NCI-H460 (cell line): ENCODE data around the gene ZBTB46. TPM values are rescaled to one million over a fixed set of nuclear protein-coding genes. Genes with fewer than 3 reads are reported as not detected.

Experiments used
- DNase-seq: peaks from one replicate; pipeline ENCODE4 v3.0.0-alpha.2; 2016; ENCODE audit warnings: low read depth; ENCODE audit errors: extremely low read depth
- total RNA-seq: library from RNA; depleted of rRNA; stranded (reverse); fragments of >200 nt; shearing (Covaris generic); gene quantifications from 2 replicates; pipeline ENCODE4 v1.2.3, GENCODE V29; 2014

Gene ZBTB46
- total RNA-seq, 1 experiment from 2014 or later = 0.30 TPM

DNA sequence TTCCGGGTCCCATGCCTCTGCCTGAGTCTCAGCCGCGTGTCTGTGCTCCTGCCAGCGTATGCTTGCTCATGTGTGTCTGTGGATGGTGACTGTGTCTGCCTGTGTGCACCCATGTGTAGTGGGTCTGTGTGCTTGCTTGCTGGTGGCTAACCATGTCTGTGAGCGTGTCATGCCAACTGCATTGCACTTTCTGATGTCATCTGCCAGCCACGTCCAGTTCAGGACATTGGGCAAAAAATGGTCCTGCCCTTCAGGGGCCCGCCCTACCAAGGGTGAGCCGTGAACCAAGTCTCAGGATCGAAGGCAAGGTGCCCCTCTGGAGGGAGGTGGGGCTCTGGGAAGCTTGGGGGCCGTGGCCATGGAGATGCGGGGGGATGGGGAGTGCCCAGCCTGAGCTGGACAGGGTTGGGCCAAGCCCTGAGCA lies 9.4 kb upstream of the ZBTB46 start:
- DNase-seq = no peak

DNA sequence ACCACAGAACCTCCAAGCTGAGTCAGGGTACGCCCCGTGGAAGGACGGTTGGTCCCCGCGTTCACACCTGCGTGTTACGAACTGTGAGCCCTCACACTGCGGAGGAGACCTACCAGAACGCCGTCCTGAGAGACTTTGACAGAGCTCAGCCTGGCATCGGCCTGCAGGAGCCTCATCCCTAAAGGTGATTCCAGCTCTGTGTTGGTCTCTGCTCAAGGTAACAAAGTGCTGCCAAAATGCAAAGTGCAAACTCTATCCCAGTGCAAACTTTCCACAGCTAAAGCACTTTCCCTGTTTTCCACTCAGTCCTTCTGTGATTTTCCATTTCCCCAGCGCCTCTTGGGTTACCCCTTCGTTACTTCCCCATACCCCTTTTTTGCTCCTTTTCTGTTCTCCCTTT lies 8.6 kb upstream of the ZBTB46 start:
- DNase-seq = no peak

DNA sequence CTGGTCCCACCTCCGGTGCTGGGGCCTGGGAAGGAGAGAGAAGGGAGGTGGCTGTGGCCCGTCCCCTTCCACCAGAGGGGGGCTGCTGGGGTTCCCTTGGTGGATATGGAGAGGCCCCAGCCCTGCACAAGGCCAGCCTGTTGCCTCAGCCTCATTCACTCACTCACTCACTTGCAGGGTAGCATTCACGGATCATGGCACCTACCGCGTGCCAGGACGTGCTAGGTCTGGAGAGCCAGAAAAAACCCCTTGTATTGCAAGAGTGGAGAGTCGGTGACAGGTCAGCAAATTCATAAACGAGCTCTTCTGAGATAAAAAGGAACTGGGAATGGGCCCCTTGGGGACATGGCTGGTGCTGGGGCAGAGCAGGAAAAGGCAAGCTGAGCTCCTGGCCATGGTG lies 6.4 kb upstream of the ZBTB46 start:
- DNase-seq = no peak

DNA sequence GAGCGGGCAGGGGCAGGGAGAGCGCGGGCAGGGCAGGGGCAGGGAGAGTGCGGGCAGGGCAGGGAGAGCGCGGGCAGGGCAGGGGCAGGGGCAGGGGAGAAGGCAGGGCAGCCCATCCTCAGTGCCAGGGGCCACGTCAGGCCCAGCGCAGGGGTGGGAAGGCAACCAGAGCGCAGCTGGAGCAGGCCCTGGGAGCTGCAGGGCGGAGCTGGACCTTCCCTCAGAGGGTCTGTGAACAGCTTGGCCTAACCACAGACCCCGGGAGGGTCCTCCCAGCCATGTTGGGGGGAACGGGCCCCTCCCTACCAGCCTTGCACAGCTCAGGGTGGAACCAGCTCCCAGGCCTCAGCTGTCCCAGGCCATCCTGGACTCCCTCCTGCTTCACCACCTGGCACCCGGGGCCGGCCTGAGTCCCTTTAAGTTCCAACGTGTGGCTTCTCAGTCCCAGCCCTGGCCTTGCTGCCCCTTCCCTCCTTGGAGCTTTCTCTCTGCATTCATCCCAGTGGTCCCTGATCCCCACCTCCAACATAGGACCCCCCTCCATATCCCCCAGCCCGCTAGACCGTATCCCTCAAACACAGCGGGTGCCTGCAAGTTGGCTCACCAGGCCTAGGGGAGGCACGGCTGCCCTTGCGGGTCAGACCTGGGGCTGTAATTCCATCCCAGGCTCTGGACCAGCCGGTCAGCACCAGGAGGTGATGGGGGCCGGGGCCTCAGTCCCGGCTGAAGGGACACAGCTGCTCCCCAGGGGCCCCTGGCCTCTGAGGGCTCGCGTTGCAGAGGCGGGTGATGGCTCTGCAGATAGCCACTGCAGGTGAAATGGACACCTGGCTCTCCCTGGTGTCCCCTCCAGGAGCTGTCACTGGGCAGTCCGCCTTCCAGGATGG lies 5.6 kb upstream of the ZBTB46 start:
- no peak for DNase-seq

DNA sequence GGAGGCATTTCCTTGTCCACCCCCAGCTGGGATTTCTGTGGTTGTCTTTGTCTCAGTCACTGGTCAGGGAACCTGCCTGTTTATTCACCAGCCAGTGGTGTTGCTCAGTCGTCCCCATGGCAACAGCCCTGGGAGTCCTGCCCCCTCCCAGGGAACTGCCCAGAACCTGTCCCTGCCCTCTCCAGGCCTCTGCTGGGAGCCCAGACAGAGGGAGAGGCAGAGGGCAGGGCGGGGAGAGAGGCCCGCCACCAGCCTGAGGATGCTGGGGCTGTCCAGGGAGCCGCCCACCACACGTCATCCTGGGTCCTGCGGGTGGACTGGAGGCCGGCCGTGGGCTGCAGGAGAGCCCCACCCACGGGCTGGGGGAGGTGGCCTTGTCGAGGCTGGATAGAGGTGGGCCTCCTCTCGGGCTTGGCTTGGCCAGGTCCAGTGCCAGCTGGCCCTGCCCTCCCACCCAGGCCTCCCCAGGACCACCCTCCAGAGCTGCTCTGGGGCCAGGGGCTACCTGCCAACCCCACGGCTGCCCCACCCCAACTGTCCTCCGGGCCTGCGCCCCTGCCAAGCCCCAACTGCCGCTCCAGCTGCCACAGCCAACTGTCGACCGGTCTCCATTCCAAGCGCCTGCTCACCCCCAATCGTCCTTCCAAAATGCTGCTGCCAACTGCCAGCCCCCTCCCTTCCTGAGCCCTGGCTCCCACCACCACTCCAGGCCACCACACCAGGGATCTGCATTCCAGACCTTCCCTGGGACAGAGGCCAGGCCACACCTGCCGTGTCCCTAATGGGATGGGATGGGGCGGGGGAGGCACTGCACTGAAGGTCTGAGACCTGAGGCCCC lies 4.2 kb upstream of the ZBTB46 start:
- peak; percentile 55 for DNase-seq

DNA sequence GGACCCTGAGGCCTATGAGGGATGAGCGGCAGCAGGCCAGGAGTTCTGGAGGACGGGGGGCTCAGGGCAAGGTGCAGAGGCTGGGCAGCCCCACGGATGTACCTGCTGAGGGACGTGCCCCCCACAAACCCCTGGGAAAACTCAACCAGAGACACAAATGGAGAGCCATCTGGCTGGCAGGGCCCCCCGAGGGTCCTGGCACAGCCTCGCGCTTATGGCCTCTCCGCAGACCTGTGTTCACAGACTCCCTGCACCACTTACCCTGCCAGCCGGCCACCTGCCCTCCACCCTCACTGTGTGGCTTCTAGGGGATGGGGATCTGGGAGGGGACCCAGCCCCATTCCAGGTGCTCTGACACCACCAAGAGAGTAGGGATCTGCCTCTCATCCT lies 3.4 kb upstream of the ZBTB46 start:
- DNase-seq = no peak

DNA sequence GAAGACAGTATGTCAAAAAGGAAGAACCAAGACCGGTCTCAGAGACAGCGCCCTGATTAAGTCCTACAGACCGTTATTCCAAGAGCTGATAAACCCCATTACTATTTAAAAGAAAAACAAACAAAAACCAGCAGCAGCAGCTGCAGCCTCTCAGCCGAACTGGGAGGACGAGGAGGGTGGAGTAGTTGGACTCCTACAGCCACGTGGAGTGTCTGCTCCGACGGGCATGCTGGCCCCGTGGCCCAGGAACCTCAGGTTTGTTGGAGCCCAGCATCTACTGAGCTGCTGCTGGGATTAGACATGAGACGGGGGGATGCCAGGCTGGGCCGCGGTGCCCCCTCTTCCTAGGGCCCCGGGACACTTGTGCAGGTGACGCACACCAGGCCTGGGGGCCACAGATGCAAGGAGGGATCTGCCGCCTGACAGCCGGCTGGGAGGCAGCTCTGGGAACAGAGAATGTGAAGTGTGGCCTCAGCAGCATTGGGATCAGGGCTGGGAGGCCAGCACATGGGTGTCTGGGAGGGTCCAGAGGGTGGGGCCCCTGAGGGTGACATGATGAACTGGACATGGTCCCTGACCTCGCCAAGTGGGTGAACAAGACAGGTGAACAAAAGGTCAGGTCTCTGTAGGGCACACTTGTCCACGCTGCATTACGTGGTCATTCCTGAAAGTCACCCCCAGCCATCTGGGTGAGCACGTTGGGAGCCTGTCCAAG lies 2.9 kb upstream of the ZBTB46 start:
- no peak for DNase-seq

DNA sequence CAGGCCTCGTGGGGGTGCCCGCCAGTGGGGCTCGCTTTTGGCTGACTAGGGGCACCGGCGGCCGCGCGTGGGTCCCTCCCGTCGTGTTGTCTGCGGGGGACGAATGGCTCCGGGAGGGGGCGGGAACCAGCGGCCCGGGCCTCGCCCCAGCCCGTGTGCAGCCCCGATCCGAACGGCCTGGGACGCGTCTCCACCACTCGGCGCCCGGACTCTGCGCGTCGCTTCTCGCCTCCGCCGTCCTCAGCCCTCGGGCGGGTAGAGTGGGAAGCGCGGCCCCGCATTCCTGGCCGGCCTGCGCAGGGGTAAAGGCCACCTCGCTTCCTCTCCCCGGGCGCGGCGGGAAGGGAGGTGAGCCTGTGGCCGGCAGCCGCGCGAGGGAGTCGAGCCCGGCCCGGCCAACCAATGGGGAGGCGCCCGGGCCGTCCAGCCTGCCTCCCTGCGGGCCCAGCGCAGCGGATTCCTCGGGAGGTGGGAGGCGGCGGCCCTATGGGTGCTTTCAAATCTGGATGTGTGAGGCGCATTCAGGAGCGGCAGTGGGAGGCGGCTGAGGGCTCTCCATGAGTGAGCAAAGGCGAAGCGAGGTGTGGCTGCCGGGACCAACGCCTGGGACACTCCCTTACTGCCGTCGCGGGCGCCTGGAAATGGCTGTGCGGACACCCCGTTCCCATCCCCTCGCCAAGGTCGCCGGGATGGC lies 1.1 kb upstream of the ZBTB46 start:
- no peak for DNase-seq

DNA sequence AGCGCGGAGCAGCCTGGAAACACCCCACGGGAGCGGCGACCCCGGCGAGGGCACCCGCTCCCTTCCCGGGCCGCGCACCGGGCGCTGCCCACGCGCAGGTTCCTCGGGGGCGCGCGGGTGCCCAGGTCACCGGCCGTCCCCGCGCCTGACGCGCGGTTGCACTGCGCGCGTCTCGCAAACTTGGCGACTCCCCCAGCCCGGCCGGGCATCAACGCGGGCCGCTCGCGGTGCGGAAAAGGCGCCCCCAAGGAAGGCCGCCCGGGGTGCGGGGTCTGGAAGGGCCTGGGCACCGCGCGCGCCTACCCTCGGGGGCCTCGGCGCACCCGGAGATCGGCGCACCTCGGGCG lies 555 bp upstream of the ZBTB46 start:
- DNase-seq = no peak

DNA sequence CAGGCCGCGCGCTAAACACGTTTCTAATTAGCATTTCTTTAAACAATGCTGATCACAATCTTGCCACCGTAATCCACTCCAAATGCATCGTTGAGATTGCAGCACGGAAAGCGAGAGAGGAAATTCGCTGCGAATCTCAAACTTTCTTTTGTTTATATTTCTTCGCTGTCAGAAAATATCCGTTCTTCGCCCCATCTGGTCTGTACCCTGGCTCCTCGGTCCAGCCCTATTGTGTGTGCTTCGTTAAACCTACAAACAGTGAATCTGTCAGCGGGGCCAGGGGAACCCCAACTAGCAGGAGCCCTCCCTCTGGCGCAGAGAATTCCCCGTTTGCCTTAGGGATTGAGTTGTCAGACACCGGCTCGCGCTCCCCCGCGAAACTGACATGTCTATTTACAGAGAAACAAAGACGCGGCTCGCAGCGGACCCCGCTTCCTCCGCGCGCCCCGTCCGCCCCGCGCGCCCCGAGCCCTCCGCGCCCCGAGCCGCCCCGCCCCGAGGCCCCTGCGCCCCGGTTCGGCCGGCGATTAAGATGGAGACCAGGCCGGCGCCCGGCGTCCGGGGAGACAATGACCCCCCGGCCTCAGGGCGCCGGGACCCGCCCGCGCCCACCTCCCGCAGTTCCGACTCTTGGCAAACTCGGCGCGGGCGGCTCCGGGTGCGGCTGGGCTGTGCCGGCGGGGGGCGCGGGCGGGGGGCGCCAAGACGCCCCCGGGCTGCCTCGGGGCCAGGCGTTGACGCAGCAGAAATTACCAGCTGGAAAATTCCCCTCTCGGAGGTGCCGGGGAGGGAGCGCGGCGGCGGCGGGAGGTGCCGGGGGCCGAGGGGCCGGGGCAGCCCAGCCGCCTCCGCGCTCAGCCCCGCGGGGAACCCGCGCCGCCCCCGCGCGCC lies 874 bp downstream of the ZBTB46 start:
- no peak for DNase-seq

DNA sequence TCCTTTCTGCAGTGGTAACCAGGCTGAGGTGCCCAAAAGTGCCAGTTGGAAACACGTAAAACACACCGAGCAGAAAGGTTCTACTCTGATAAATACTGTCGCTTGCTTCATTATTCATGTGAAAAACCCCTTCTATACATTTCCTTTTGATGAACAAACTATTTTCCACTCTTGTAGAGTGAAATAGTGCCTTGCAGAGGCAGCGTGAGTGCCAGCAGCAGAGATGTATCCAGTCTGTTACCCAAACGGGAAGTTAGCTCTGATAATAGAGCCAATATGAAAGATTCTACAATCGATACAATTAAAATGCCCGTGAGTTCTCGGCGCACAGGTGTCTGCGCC lies 1.5 kb downstream of the ZBTB46 start:
- DNase-seq = no peak

DNA sequence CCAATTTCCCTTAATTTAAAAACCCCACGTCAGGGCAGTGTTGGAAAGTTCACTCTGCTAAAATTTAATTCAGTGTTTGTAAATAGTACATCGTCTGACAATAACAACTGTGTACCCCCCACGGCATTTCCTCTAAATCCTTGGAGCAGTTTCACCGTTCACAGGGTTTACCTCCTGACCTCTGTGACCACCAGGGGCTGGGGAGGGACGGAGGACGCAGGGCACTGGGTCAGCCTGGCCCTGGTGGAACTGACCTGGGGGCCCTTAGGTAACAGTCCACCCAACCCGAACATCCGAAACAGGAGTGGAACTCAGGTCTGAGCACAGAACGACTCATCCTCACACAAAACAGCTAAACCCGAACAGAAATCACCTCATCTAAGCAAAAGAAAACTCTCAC lies 2.1 kb downstream of the ZBTB46 start:
- DNase-seq = no peak

DNA sequence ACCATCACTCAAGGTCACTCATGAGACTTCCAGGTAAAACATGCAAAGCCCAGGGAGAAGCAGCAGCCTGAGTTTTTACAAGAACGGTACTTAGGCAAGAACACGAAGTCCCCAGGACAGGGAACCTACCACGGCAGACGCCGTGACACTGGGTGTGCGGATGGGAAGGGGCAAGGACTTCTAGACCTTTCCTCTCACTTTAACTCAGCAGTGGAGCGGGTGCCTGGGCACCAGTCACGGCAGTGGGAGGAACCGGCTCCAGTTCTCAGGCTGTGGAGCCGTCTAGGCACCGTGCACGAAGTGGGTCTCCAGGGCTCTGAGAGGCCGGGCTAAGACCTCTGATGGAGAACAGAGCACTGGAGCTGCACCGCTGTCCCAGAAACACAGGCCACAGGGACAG lies 2.5 kb downstream of the ZBTB46 start:
- DNase-seq = no peak

DNA sequence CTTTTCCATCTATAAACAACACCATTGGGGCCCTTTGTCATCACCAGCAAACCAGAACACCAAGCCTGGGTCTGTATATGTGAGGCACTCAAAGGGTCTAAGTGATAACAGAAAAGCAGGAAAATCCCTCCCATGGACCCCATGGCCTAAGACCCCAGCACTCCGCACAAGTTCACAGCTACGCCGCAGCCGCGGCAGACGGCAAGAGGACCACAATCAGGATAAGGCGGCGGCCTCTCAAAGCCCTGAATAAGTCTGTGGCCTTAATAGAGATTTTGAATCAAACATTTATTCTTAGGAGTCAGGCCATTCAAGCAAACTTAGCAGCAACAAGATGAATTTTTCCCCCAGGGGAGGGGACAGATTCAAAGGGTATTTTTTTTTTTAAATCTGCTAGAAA lies 2.9 kb downstream of the ZBTB46 start:
- no peak for DNase-seq

DNA sequence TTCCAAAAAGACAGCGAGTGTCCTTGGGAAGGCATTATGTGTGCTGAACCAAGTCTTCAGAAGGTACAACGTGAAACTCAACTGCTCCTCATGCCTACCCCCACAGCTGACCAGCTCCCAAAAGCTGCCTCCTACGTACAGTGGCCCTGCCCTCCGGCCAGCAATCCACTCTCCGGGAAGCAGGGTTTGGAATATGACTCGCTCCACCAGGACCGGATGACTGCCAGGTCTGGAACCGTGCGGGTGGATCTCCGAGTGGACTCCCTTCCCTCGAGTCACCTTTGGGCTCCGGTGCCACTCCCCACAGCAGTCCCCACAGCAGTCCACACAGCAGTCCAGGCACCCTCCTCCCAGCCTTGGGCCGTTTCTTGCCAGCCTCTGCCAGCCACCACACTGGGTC lies 4.3 kb downstream of the ZBTB46 start:
- DNase-seq = no peak

DNA sequence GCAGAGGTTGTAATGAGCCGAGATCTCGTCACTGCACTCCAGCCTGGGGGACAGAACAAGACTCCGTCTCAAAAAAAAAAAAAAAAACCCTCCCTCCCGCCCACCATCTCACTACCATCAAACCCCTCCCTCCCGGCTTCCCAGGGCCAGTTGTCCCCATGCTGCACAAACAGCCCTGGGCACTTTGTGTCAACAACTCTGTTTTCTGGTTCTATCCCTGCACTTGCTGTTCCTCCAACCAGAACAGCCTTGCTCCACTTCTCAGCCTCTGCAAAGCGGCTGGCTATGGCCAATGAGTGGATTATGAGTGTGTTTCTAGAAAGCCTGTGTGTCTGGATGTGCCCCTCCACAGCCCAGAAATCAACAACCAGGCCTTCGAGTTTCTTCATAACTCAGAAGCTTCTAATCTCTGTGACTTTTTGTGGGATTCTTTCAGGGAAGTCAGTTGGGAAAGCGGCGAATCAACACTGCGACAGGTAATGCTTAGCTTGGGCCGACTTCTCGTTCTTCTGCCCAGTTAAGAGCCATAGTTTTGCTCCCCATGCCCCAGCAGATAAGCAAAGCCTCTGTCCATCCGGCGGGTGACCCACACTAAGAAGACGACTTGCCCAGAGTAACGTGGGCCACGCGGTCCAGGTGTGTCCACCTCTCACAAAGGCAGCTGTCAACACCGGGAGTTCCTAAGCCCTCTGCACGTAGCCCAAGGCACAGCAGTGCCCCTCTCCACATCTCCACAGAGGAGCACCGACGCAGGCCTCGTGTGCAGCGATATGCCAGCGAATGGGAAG lies 5.5 kb downstream of the ZBTB46 start:
- DNase-seq = no peak

DNA sequence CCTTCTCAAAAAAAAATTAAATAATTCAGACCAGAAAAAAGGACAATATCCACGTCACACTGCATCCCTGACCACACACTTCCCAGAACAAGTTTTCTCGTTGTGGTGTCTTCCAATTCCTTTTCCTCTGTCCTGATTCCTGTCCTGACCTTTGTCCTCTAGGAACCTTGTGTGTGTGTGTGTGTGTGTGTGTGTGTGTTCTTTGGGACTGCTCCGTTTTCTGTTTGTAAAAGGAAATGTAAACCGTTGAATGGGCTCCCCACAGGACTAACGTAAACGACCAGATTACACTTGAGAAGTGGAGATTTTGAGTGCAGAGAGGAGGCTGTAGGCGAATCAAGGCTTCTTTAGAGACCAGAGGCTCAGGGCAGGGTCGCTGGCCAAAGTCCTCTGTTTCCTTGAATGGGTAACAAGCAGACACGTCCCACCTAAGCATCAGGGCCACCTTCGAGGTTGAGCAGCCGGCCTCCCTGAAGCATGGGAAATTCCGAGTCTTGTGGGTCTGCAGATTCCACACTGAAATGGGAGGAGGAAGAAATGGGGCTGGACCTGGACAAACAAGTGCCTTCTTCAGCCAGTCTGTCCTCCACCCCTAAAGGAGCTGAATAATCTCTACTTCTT lies 7.3 kb downstream of the ZBTB46 start:
- no peak for DNase-seq

DNA sequence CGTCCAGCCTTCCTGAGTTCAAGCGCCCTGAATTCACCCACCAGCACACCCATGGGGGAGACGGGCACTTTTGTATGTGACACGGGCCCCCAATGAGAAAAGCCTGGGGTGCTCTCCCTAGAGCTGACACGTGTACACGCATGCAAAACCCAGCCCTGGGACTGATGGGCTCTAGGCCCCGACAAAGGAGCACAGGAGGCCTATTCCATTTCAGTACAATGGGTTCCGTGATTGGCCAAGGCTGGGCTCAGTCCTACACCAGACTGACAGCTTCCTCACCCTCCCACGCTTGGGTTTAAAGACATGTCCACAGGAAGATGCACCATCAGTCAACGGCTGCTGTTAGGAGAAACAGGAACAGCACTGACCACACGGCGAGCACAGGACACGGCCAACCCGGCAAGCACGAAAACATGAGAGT lies 8.8 kb downstream of the ZBTB46 start:
- DNase-seq = no peak

DNA sequence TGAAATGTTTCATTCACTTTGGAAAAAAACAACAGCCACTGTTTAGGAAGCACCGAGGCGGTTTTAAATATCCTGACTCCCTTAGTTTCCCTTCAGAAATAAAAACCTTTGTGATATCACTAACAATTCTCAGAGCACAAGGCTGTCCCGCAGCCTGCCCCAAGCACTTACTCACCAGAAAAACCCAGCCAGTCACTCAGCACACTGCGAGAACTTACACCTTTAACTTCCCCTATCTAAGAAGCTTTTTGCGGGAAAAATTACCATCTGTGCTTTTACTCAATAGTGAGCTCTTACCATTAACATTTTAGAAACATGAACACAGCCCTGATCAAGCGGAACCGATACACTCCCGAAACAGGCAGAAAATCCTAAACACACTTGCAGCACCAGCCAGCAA lies 9.3 kb downstream of the ZBTB46 start:
- DNase-seq = no peak
